HepG2 (cell line): Measurements from ENCODE around the gene SLC22A23. TPM values are rescaled to one million over a fixed set of nuclear protein-coding genes. Genes with fewer than 3 reads are reported as not detected.

Source experiments
- BCL6 ChIP-seq: IDR thresholded peaks from 2 replicates; pipeline ENCODE4 v1.6.1; 2016; ENCODE audit warnings: missing genetic modification reagents, missing compliant biosample characterization
- BORCS8-MEF2B ChIP-seq: sonication (generic); formaldehyde crosslinking; IDR thresholded peaks from 2 replicates; pipeline ENCODE4 v1.8.0; 2022; ENCODE audit warnings: mild to moderate bottlenecking, missing genetic modification reagents
- CEBPG ChIP-seq: IDR thresholded peaks from 2 replicates; pipeline ENCODE4 v1.6.1; 2016
- CHCHD3 ChIP-seq: sonication (generic); formaldehyde crosslinking; IDR thresholded peaks from 2 replicates; pipeline ENCODE4 v1.8.0; 2022; ENCODE audit warnings: mild to moderate bottlenecking, missing genetic modification reagents, moderate library complexity
- CHD2 ChIP-seq: IDR thresholded peaks from 2 replicates; pipeline ENCODE4 v1.6.1; 2011; ENCODE audit warnings: low read depth, low read length, improper control_type of control experiment
- HOXD1 ChIP-seq: sonication (generic); formaldehyde crosslinking; IDR thresholded peaks from 2 replicates; pipeline ENCODE4 v1.5.0; 2020; ENCODE audit warnings: missing genetic modification reagents
- KLF16 ChIP-seq, 2 experiments: sonication (generic) in 1 of 2; formaldehyde crosslinking in 1 of 2; IDR thresholded peaks; 2 replicates each; pipeline versions ENCODE4 v1.6.1 to v1.8.0; 2016 to 2023; ENCODE audit warnings: missing genetic modification reagents in 2 of 2, missing compliant biosample characterization in 1 of 2
- MEIS1 ChIP-seq: sonication (generic); formaldehyde crosslinking; IDR thresholded peaks from 2 replicates; pipeline ENCODE4 v1.9.0; 2021; ENCODE audit warnings: mild to moderate bottlenecking, missing genetic modification reagents, moderate library complexity, borderline replicate concordance
- MTA1 ChIP-seq: sonication (generic); formaldehyde crosslinking; IDR thresholded peaks from 2 replicates; pipeline ENCODE4 v1.4.0; 2020; ENCODE audit warnings: missing genetic modification reagents, mild to moderate bottlenecking, borderline replicate concordance
- NFATC3 ChIP-seq: sonication (generic); formaldehyde crosslinking; IDR thresholded peaks from 2 replicates; pipeline ENCODE4 v1.5.1; 2020; ENCODE audit warnings: mild to moderate bottlenecking, missing genetic modification reagents
- NFRKB ChIP-seq: fragments of 450-650 bp; IDR thresholded peaks from 2 replicates; pipeline ENCODE4 v1.6.1; 2017
- SKI ChIP-seq: fragments of 450-650 bp; IDR thresholded peaks from one replicate; pipeline ENCODE4 v1.6.1; 2018; ENCODE audit warnings: mild to moderate bottlenecking; ENCODE audit not compliant: partially characterized antibody
- SMAD1 ChIP-seq: sonication (generic); formaldehyde crosslinking; IDR thresholded peaks from 2 replicates; pipeline ENCODE4 v1.4.0; 2020; ENCODE audit warnings: missing genetic modification reagents, low read depth, mild to moderate bottlenecking, borderline replicate concordance
- SP2 ChIP-seq: sonication (generic); formaldehyde crosslinking; IDR thresholded peaks from 2 replicates; pipeline ENCODE4 v1.5.1; 2020; ENCODE audit warnings: mild to moderate bottlenecking, missing genetic modification reagents
- ZBTB20 ChIP-seq: sonication (generic); formaldehyde crosslinking; IDR thresholded peaks from 2 replicates; pipeline ENCODE4 v1.8.1; 2023; ENCODE audit warnings: missing genetic modification reagents, low read depth, mild to moderate bottlenecking, borderline replicate concordance
- ZFX ChIP-seq: sonication (generic); formaldehyde crosslinking; IDR thresholded peaks from 2 replicates; pipeline ENCODE4 v1.4.0; 2020; ENCODE audit warnings: mild to moderate bottlenecking, low read depth, missing genetic modification reagents, moderate library complexity
- ZMYM4 ChIP-seq: sonication (generic); formaldehyde crosslinking; IDR thresholded peaks from 2 replicates; pipeline ENCODE4 v1.8.1; 2023; ENCODE audit warnings: mild to moderate bottlenecking, missing genetic modification reagents
- ZNF138 ChIP-seq: sonication (generic); formaldehyde crosslinking; IDR thresholded peaks from 2 replicates; pipeline ENCODE4 v1.5.0; 2020; ENCODE audit warnings: mild to moderate bottlenecking, low read depth, missing genetic modification reagents
- ZNF337 ChIP-seq: sonication (generic); formaldehyde crosslinking; IDR thresholded peaks from 2 replicates; pipeline ENCODE4 v1.5.1; 2020; ENCODE audit warnings: missing genetic modification reagents, low read depth, mild to moderate bottlenecking, borderline replicate concordance
- ZNF441 ChIP-seq: sonication (generic); formaldehyde crosslinking; IDR thresholded peaks from 2 replicates; pipeline ENCODE4 v1.7.0; 2021; ENCODE audit warnings: missing genetic modification reagents, borderline replicate concordance
- ZNF547 ChIP-seq: sonication (generic); formaldehyde crosslinking; IDR thresholded peaks from 2 replicates; pipeline ENCODE4 v1.5.1; 2020; ENCODE audit warnings: mild to moderate bottlenecking, missing genetic modification reagents
- ZNF616 ChIP-seq: sonication (generic); formaldehyde crosslinking; IDR thresholded peaks from 2 replicates; pipeline ENCODE4 v1.5.0; 2020; ENCODE audit warnings: low read depth, mild to moderate bottlenecking, missing genetic modification reagents
- ZNF790 ChIP-seq: sonication (generic); formaldehyde crosslinking; IDR thresholded peaks from 2 replicates; pipeline ENCODE4 v1.8.0; 2022; ENCODE audit warnings: missing genetic modification reagents, mild to moderate bottlenecking, borderline replicate concordance
- ZSCAN25 ChIP-seq: sonication (generic); formaldehyde crosslinking; IDR thresholded peaks from 2 replicates; pipeline ENCODE4 v1.8.0; 2022; ENCODE audit warnings: mild to moderate bottlenecking, missing genetic modification reagents
- polyA plus RNA-seq, 8 experiments: library from polyadenylated mRNA; depleted of rRNA in 3 of 8; stranded (reverse) in 7 of 8; unstranded in 1 of 8; fragments of >200 nt; fragmentation: Illumina TruSeq in 4 of 8; extraction: Trizol in 4 of 8; gene quantifications; 2 replicates each; pipeline versions ENCODE4 v1.2.1 to v1.2.3, GENCODE V29; 2011 to 2016; ENCODE audit warnings: low read depth in 4 of 8, missing spikeins in 1 of 8, mixed read lengths in 1 of 8; ENCODE audit not compliant: insufficient read depth in 1 of 8
- total RNA-seq, 5 experiments: library from RNA; depleted of rRNA; stranded (reverse); fragments of >200 nt; fragmentation: Illumina TruSeq; extraction: Trizol; gene quantifications; 2 replicates each; pipeline ENCODE4 v1.2.3, GENCODE V29; 2016; ENCODE audit warnings: low read depth in 1 of 5
- TF ChIP-seq, protein P1 (sequence below): IDR thresholded peaks from 2 replicates; pipeline ENCODE4 v1.6.1; 2012; ENCODE audit warnings: low read length, improper control_type of control experiment
- TF ChIP-seq, protein P2 (sequence below): sonication (generic); formaldehyde crosslinking; IDR thresholded peaks from 2 replicates; pipeline ENCODE4 v1.8.0; 2022; ENCODE audit warnings: mild to moderate bottlenecking, missing genetic modification reagents; ENCODE audit not compliant: insufficient replicate concordance

Gene SLC22A23
- total and polyA plus RNA-seq, 2 of the 13 experiments (the other 11 are each of a cell fraction or from before 2014, with no cell fraction given) = 11.8 to 17.5 TPM

DNA sequence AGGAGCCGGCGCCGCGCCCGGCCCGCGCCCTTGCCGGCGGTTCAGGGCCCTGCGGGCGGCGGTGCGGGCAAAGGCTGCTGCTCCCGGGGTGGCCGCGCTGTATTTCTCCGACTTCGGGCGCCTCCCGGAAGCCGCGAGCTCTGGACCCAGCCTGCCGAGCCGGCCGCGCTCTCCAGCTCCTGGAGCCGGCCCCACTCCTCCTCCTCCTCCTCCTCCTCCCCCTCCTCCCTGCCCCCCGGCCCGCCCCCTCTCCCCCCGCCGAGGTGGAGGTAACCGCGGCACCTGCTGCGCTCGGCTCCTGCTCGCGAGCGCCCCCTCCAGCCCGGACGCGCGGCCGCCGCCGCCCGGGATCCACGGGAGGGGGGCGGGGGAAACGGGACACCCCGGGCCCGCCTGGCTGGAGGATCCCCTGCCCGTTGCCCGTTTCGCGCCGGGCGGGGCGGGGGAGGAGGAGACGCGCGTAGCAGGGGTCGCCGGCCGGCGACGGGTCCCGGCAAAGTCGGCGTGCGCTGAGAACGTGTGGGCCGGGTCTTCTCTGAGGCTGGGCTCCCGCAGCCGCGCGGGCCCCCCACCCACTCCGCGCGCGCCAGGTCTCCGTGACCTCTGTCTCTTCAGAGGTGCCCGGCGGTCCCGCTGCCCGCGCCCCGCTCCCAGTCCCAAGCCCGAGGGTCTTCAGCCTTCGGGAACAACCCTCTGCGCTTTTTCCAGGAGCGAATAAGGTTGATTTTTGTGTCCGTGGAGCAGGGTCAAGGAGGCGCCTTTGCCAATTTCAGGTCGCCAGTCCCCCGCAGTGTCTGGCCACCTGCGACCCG, at the start of gene SLC22A23 (continued):
- TF ChIP-seq, protein P1, sequence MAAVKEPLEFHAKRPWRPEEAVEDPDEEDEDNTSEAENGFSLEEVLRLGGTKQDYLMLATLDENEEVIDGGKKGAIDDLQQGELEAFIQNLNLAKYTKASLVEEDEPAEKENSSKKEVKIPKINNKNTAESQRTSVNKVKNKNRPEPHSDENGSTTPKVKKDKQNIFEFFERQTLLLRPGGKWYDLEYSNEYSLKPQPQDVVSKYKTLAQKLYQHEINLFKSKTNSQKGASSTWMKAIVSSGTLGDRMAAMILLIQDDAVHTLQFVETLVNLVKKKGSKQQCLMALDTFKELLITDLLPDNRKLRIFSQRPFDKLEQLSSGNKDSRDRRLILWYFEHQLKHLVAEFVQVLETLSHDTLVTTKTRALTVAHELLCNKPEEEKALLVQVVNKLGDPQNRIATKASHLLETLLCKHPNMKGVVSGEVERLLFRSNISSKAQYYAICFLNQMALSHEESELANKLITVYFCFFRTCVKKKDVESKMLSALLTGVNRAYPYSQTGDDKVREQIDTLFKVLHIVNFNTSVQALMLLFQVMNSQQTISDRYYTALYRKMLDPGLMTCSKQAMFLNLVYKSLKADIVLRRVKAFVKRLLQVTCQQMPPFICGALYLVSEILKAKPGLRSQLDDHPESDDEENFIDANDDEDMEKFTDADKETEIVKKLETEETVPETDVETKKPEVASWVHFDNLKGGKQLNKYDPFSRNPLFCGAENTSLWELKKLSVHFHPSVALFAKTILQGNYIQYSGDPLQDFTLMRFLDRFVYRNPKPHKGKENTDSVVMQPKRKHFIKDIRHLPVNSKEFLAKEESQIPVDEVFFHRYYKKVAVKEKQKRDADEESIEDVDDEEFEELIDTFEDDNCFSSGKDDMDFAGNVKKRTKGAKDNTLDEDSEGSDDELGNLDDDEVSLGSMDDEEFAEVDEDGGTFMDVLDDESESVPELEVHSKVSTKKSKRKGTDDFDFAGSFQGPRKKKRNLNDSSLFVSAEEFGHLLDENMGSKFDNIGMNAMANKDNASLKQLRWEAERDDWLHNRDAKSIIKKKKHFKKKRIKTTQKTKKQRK = no peak
- TF ChIP-seq ZNF337 (CRISPR knock-in tag) (no peak), ZMYM4 (peak; percentile 48), ZSCAN25 (CRISPR knock-in tag) (peak; percentile 35; the same call in 1 of the 2 replicates), SMAD1 (CRISPR knock-in tag) (no peak), ZNF441 (CRISPR knock-in tag) (0 out of 2 replicates have a peak, but pooled peaks have one; percentile 30), CHCHD3 (CRISPR knock-in tag) (no peak), MTA1 (peak; percentile 92), BORCS8-MEF2B (CRISPR knock-in tag) (peak; percentile 62), HOXD1 (CRISPR knock-in tag) (peak; percentile 41; the same call in 1 of the 2 replicates), CEBPG (CRISPR knock-in tag) (no peak), ZNF616 (CRISPR knock-in tag) (0 out of 2 replicates have a peak, but pooled peaks have one; percentile 69), ZFX (CRISPR knock-in tag) (peak; percentile 56), BCL6 (CRISPR knock-in tag) (0 out of 2 replicates have a peak, but pooled peaks have one; percentile 27), ZNF138 (0 out of 2 replicates have a peak, but pooled peaks have one; percentile 1), KLF16 (CRISPR knock-in tag; IDR thresholded peaks at IDR 0.05) (peak in 1 of 2 experiments; percentile 48; a peak in 1 of 4 replicates), SP2 (peak; percentile 56; the same call in 1 of the 2 replicates), ZNF790 (no peak), ZNF547 (CRISPR knock-in tag) (0 out of 2 replicates have a peak, but pooled peaks have one; percentile 20), NFRKB (no peak), SKI (peak; percentile 39), ZBTB20 (CRISPR knock-in tag) (peak; percentile 30; the same call in 1 of the 2 replicates), CHD2 (0 out of 2 replicates have a peak, but pooled peaks have one; percentile 20), MEIS1 (no peak), NFATC3 (CRISPR knock-in tag) (no peak)
- TF ChIP-seq, protein P2, sequence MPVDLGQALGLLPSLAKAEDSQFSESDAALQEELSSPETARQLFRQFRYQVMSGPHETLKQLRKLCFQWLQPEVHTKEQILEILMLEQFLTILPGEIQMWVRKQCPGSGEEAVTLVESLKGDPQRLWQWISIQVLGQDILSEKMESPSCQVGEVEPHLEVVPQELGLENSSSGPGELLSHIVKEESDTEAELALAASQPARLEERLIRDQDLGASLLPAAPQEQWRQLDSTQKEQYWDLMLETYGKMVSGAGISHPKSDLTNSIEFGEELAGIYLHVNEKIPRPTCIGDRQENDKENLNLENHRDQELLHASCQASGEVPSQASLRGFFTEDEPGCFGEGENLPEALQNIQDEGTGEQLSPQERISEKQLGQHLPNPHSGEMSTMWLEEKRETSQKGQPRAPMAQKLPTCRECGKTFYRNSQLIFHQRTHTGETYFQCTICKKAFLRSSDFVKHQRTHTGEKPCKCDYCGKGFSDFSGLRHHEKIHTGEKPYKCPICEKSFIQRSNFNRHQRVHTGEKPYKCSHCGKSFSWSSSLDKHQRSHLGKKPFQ = no peak
